Gastroesophageal sphincter (tissue), 4 donors: Measurements from ENCODE around the gene BAIAP2. TPM values are rescaled to one million over a fixed set of nuclear protein-coding genes. Genes with fewer than 3 reads are reported as not detected.
A peak's percentile ranks its signal among the peaks of the same experiment; 100 is the strongest.

Experiments
- ATAC-seq: fragments of 150-250 bp; one replicate; pipeline ENCODE4 v1.9.1; 2016; ENCODE audit warnings: mild to moderate bottlenecking, moderate library complexity
- H3K27ac ChIP-seq, 4 donors: fragments of 200-600 bp; sonication (generic) in 3 of 4; 1 replicate in 3 of 4; 2 replicates in 1 of 4; pipeline ENCODE4 v1.5.1; 2016 to 2019
- H3K27me3 ChIP-seq: fragments of 200-600 bp; sonication (generic); one replicate; pipeline ENCODE4 v1.5.1; 2019
- H3K36me3 ChIP-seq, 2 donors: fragments of 200-600 bp; sonication (generic); one replicate each; pipeline ENCODE4 v1.5.1; 2019; ENCODE audit warnings: control low read depth in 1 of 2
- H3K4me1 ChIP-seq, 3 donors: fragments of 200-600 bp; sonication (generic); 1 replicate in 2 of 3; 2 replicates in 1 of 3; pipeline ENCODE4 v1.5.1; 2016 to 2019; ENCODE audit warnings: control low read depth in 2 of 3
- H3K4me3 ChIP-seq, 2 donors: fragments of 200-600 bp; sonication (generic); one replicate each; pipeline ENCODE4 v1.5.1; 2019; ENCODE audit warnings: mild to moderate bottlenecking in 1 of 2, moderate library complexity in 1 of 2
- H3K9me3 ChIP-seq, 3 donors: fragments of 200-600 bp; sonication (generic); one replicate each; pipeline ENCODE4 v1.5.1; 2017 to 2019; ENCODE audit warnings: control low read depth in 2 of 3
- CTCF ChIP-seq, 4 experiments: fragments of 200-600 bp in 2 of 4; fragments of 450-650 bp in 2 of 4; sonication (generic) in 1 of 4; IDR thresholded peaks; one replicate each; pipeline ENCODE4 v1.5.1; 2017 to 2019; ENCODE audit warnings: antibody characterized with exemption in 4 of 4, mild to moderate bottlenecking in 2 of 4, moderate library complexity in 2 of 4
- EP300 ChIP-seq: sonication (generic); formaldehyde crosslinking; IDR thresholded peaks from one replicate; pipeline ENCODE4 v1.6.1; 2017; ENCODE audit warnings: antibody characterized with exemption, mild to moderate bottlenecking
- POLR2A ChIP-seq, 2 donors: fragments of 450-650 bp; IDR thresholded peaks; one replicate each; pipeline ENCODE4 v1.6.1; 2017; ENCODE audit warnings: antibody characterized with exemption in 2 of 2, mild to moderate bottlenecking in 2 of 2, moderate library complexity in 1 of 2
- POLR2AphosphoS5 ChIP-seq: sonication (generic); formaldehyde crosslinking; IDR thresholded peaks from one replicate; pipeline ENCODE4 v1.6.1; 2017; ENCODE audit warnings: antibody characterized with exemption
- WGBS, 2 donors: methylation state at CpG; one replicate each; pipeline ENCODE4 v1.1.5; 2018; ENCODE audit warnings: low coverage in 1 of 2; 5-methylcytosine and 5-hydroxymethylcytosine counted together
- total RNA-seq, 4 donors: library from RNA; depleted of rRNA; stranded (reverse); fragments of >200 nt; gene quantifications; one replicate each; pipeline ENCODE4 v1.1.0, GENCODE V29; 2016

BAIAP2 gene
- total RNA-seq, 4 donors from 2014 or later = 32.7 to 54.9 (median 40.6) TPM

GRCh38 chr17:81035521-81036196, 708 bp downstream of the BAIAP2 start:
- peak overlapping the region; percentile 13 to 89 (median 84) for H3K27ac ChIP-seq
- peaks cover 0 to 23% of the 10 kb centered on the region in 2 donors for H3K36me3 ChIP-seq
- H3K27me3 ChIP-seq = peaks cover 3% of the 10 kb centered on the region
- H3K9me3 ChIP-seq = no peaks in the 10 kb centered on the region
- TF ChIP-seq POLR2AphosphoS5 = no peak
- TF ChIP-seq CTCF (IDR thresholded peaks at IDR 0.05) = no peak
- TF ChIP-seq EP300 = no peak
- TF ChIP-seq POLR2A (IDR thresholded peaks at IDR 0.05) = no peak
- WGBS, 2 donors = 7% methylated on average over 8 of the region's 66 CpGs; no CpG with 5 or more reads in 1 of the 2 donors
- H3K4me1 ChIP-seq = peaks cover 0 to 75% (median 43%) of the 10 kb centered on the region in 3 donors
- ATAC-seq = peak; percentile 29
- H3K4me3 ChIP-seq = peak overlapping the region; percentile 62 to 70

GRCh38 chr17:81036197-81036941, 1.4 kb downstream of the BAIAP2 start:
- peak overlapping the region in 3 of 4 donors; percentile 83 to 89 (median 86) for H3K27ac ChIP-seq
- H3K4me3 ChIP-seq = peak overlapping the region; percentile 62 to 70
- peaks cover 0 to 82% (median 47%) of the 10 kb centered on the region in 3 donors for H3K4me1 ChIP-seq
- peaks cover 0 to 16% of the 10 kb centered on the region in 2 donors for H3K36me3 ChIP-seq
- TF ChIP-seq POLR2AphosphoS5 (no peak), POLR2A (IDR thresholded peaks at IDR 0.05) (no peak), CTCF (IDR thresholded peaks at IDR 0.05) (no peak), EP300 (no peak)
- H3K27me3 ChIP-seq = no peaks in the 10 kb centered on the region
- 45 to 56% methylated on average over 4 to 11 of the region's 24 CpGs for WGBS, 2 donors
- no peaks in the 10 kb centered on the region for H3K9me3 ChIP-seq
- ATAC-seq = no peak

DNA sequence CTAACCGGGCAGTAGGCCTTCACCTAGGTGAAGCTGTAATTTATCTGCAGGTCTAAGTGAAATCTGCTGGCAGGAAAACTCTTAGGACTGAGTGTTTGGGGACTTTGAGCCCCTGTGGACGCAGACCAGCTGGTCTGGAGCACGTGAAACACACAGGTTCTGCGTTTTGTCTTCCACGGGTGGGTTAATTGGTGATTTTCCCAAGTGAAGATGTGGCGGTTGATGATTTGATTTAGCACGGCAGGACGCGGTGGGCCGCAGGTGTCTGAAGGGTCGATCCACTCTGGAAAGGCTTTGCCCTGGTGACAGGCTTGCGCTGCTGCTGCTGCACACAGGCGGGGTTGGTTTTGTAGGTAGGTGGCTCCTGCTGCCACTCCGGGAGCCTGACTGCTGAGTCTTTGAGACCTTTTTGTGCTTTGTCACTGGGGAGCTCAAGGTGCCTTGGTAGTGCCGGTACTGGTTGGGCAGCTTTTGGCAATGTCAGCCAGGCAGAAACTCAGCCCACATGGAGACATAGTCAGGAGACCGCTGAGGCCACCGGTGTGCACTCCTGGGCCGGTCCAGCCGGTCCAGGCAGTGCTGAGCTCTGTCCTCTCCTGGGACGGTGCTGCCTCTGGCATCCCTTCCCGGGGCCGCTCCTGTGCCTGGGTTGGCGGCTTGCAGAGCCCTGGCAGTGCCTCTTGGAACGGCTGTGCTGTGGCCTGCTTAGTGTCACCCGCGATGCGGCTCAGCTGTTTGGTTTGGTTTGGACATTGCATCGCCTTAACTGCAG, 2.3 kb downstream of the BAIAP2 start:
- WGBS, 2 donors = 42 to 76% methylated on average over 2 to 7 of the region's 28 CpGs
- Histone ChIP-seq H3K4me1 (peaks cover 0 to 83% (median 47%) of the 10 kb centered on the region in 3 donors), H3K27ac (peak overlapping the region in 3 of 4 donors; percentile 83 to 89 (median 86)), H3K27me3 (no peaks in the 10 kb centered on the region), H3K36me3 (peaks cover 0 to 8% of the 10 kb centered on the region in 2 donors), H3K9me3 (no peaks in the 10 kb centered on the region), H3K4me3 (peak overlapping the region in 1 of 2 donors; percentile 70)
- TF ChIP-seq POLR2AphosphoS5 (peak; percentile 91), EP300 (no peak), POLR2A (IDR thresholded peaks at IDR 0.05) (no peak), CTCF (IDR thresholded peaks at IDR 0.05) (no peak)
- ATAC-seq = peak; percentile 13

GRCh38 chr17:81037798-81038733, 3.1 kb downstream of the BAIAP2 start:
- Histone ChIP-seq H3K27ac (peak overlapping the region in 3 of 4 donors; percentile 83 to 89 (median 86)), H3K4me1 (peaks cover 0 to 83% (median 47%) of the 10 kb centered on the region in 3 donors)

More at GRCh38 chr17:81037798-81038733, 3.1 kb downstream of the BAIAP2 start:
- TF ChIP-seq POLR2AphosphoS5 (no peak), EP300 (no peak), CTCF (IDR thresholded peaks at IDR 0.05) (no peak), POLR2A (IDR thresholded peaks at IDR 0.05) (no peak)
- H3K36me3 ChIP-seq = no peaks in the 10 kb centered on the region
- no peaks in the 10 kb centered on the region for H3K27me3 ChIP-seq
- no peaks in the 10 kb centered on the region for H3K9me3 ChIP-seq
- WGBS, 2 donors = 70 to 73% methylated on average over 2 to 8 of the region's 30 CpGs
- H3K4me3 ChIP-seq = peak overlapping the region in 1 of 2 donors; percentile 70
- no peak for ATAC-seq
